Psoas muscle (tissue), 8 donors: Measurements from ENCODE around the gene XRCC1. TPM values are rescaled to one million over a fixed set of nuclear protein-coding genes. Genes with fewer than 3 reads are reported as not detected.

Source experiments
- ATAC-seq, 4 donors: fragments of 200-7000 bp; cut with Tn5 transposase; one replicate each; pipeline ENCODE4 v1.9.1; 2020; ENCODE audit warnings: moderate library complexity in 3 of 4, mild to moderate bottlenecking in 2 of 4
- DNase-seq, 2 donors: peaks; one replicate each; pipeline ENCODE4 v3.0.0-alpha.2; 2020
- H3K27ac ChIP-seq: fragments of 200-600 bp; one replicate; pipeline ENCODE4 v1.8.0; 2022
- H3K27me3 ChIP-seq, 3 donors: fragments of 200-600 bp in 1 of 3; one replicate each; pipeline versions ENCODE4 v1.6.1 to v1.8.0; 2013 to 2022; ENCODE audit warnings: low read length in 2 of 3, mild to moderate bottlenecking in 2 of 3, moderate library complexity in 1 of 3; ENCODE audit not compliant: insufficient read depth in 3 of 3
- H3K36me3 ChIP-seq, 2 donors: fragments of 200-600 bp in 1 of 2; one replicate each; pipeline versions ENCODE4 v1.6.1 to v1.8.0; 2013 to 2022; ENCODE audit warnings: low read depth in 1 of 2, mild to moderate bottlenecking in 1 of 2, moderate library complexity in 1 of 2; ENCODE audit not compliant: insufficient read depth in 1 of 2
- H3K4me1 ChIP-seq: fragments of 200-600 bp; one replicate; pipeline ENCODE4 v1.8.0; 2022
- H3K4me3 ChIP-seq: fragments of 200-600 bp; one replicate; pipeline ENCODE4 v1.8.0; 2022; ENCODE audit warnings: mild to moderate bottlenecking
- H3K9me3 ChIP-seq: fragments of 200-600 bp; one replicate; pipeline ENCODE4 v1.8.0; 2022
- CTCF ChIP-seq: fragments of 200-600 bp; IDR thresholded peaks from one replicate; pipeline ENCODE4 v1.8.0; 2022; ENCODE audit warnings: antibody characterized with exemption
- WGBS, 3 donors: extraction: QIAGEN DNeasy Blood & Tissue Kit; methylation state at CpG; one replicate each; pipeline versions ENCODE4 v1.1.6 to v1.1.7; 2013; 5-methylcytosine and 5-hydroxymethylcytosine counted together
- intact Hi-C, 2 donors: fragments of 100-400 bp; cut with DNase I; formaldehyde crosslinking; loops; one replicate each; pipeline versions ENCODE4 v1.11.0 to v1.14.2; 2022
- polyA plus RNA-seq, 3 donors: library from polyadenylated mRNA; stranded (reverse); fragments of 200-250 nt; gene quantifications; one replicate each; pipeline ENCODE4 v1.2.3, GENCODE V29; 2013
- total RNA-seq, 4 donors: library from RNA; stranded (reverse); fragmentation: NEBNext Ultra II Directional in 2 of 4; extraction: Animal tissue kit (Norgen Biotek cat#: 25700) in 2 of 4; gene quantifications; one replicate each; pipeline versions ENCODE4 v1.2.1 to v1.2.4, GENCODE V29; 2021 to 2023
- donor health status: healthy with polysubstance abuse.
- donor health status: DM: no; HTN: no; CAD: no; lungs with moderate emphysema.
- donor health status: Bipolar disorder and iron deficiency.
- donor health status: healthy.
- donor health status: DM: yes; HTN: yes; CAD: no.
- donor health status: DM: no; HTN: no; CAD: no.
- donor health status: DM: no; HTN: no; CAD: no.
- donor health status: DM: yes; HTN: yes; CAD: no.

Gene XRCC1
- total and polyA plus RNA-seq, 7 donors = 12.7 to 22.1 (median 14.1) TPM

GRCh38 chr19:43575955-43576878 is 890 bp upstream of the XRCC1 start:
- Histone ChIP-seq H3K27me3 (no peaks in the 10 kb centered on the region), H3K4me1 (peaks cover 12% of the 10 kb centered on the region), H3K27ac (peak overlapping the region; percentile 86), H3K4me3 (peak overlapping the region; percentile 97), H3K36me3 (peaks cover 0 to 26% of the 10 kb centered on the region in 2 donors), H3K9me3 (no peaks in the 10 kb centered on the region)
- intact Hi-C loops = loop anchor here in 1 of 2 donors (2.0 kb wide), 1 partner anchor 19 kb away; no protein-coding TSS in a partner anchor
- no peak for DNase-seq
- TF ChIP-seq CTCF = no peak
- peak in 3 of 4 donors; percentile 2 to 16 (median 7) for ATAC-seq
- WGBS, 3 donors = 60 to 70% (median 68%) methylated on average over 37 of the region's 37 CpGs

DNA sequence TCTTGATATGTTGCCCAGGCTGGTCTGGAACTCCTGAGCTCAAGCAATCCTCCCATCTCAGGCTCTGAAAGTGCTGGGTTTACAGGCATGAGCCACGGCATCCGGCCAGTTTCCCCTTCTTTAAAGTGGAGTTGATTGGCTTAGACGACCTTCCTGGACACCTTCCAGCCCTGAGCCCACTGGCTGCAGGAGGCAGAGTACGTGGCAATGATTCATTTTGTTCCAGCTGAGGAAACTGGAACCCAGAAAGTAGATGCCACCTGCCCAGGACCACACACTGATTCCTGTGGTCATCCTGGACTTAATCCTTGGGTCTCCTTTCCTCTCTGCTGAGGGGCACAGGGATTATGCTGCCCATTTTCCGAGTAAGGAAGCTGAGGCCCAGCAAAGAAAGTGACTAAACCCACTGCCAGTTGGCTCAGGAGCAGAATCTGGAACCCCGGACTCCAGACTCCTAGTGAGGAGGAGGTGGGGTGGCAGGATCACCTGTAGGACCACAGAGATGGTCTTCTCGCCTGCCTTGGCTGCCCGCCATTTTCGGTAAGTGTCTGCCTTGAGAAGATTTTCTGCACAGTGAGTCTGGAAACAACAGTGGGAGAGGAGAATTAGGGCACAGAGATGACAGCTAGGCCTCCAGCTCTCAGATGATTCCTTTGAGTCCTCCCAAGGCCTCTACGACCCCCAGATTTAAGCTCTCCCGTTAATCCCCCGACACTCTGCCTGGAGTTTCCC is 737 bp downstream of the XRCC1 start:
- Histone ChIP-seq H3K27ac (peak overlapping the region; percentile 86), H3K27me3 (no peaks in the 10 kb centered on the region), H3K9me3 (no peaks in the 10 kb centered on the region), H3K4me1 (peaks cover 12% of the 10 kb centered on the region), H3K4me3 (peak overlapping the region; percentile 97), H3K36me3 (peaks cover 0 to 33% of the 10 kb centered on the region in 2 donors)
- intact Hi-C loops = no loop called here
- no peak for ATAC-seq
- 28 to 32% (median 29%) methylated on average over 12 of the region's 12 CpGs for WGBS, 3 donors
- no peak for DNase-seq
- no peak for TF ChIP-seq CTCF

GRCh38 chr19:43572171-43572588 is 3.1 kb downstream of the XRCC1 start:
- peaks cover 12% of the 10 kb centered on the region for H3K4me1 ChIP-seq
- H3K9me3 ChIP-seq = no peaks in the 10 kb centered on the region
- TF ChIP-seq CTCF = no peak
- no peaks in the 10 kb centered on the region for H3K27me3 ChIP-seq
- H3K36me3 ChIP-seq = peaks cover 0 to 33% of the 10 kb centered on the region in 2 donors
- intact Hi-C loops = no loop called here
- ATAC-seq = no peak
- no peak for DNase-seq
- 81 to 89% (median 82%) methylated on average over 3 of the region's 3 CpGs for WGBS, 3 donors
- no peak overlapping the region for H3K27ac ChIP-seq
- H3K4me3 ChIP-seq = no peak overlapping the region

- no peak overlapping the region for H3K4me3 ChIP-seq
- no peak for TF ChIP-seq CTCF
- intact Hi-C loops = no loop called here
- 86 to 94% (median 88%) methylated on average over 5 of the region's 5 CpGs for WGBS, 3 donors
- H3K27ac ChIP-seq = no peak overlapping the region
- no peak for ATAC-seq
- no peak for DNase-seq
- H3K9me3 ChIP-seq = no peaks in the 10 kb centered on the region
- H3K27me3 ChIP-seq = no peaks in the 10 kb centered on the region
- H3K4me1 ChIP-seq = peaks cover 8% of the 10 kb centered on the region
- peaks cover 0 to 33% of the 10 kb centered on the region in 2 donors for H3K36me3 ChIP-seq
Measured at GRCh38 chr19:43570174-43570791, 5.0 kb downstream of the XRCC1 start.
